K562 (cell line): ENCODE data around the gene L3MBTL3. TPM values are rescaled to one million over a fixed set of nuclear protein-coding genes. Genes with fewer than 3 reads are reported as not detected.

Experiments used
- ATF1 ChIP-seq, 2 experiments: fragments of 450-650 bp in 1 of 2; IDR thresholded peaks; 2 replicates each; pipeline ENCODE4 v1.6.1; 2016; ENCODE audit warnings: missing compliant biosample characterization in 1 of 2, missing genetic modification characterization in 1 of 2
- BCOR ChIP-seq: fragments of 450-650 bp; IDR thresholded peaks from 2 replicates; pipeline ENCODE4 v1.6.1; 2016
- CCAR2 ChIP-seq: fragments of 200-400 bp; formaldehyde crosslinking; IDR thresholded peaks from 2 replicates; pipeline ENCODE4 v1.6.1; 2017; ENCODE audit warnings: mild to moderate bottlenecking, low read depth, low read length
- CREM ChIP-seq: IDR thresholded peaks from 2 replicates; pipeline ENCODE4 v1.6.1; 2014; ENCODE audit warnings: antibody characterized with exemption, low read depth
- CTBP1 ChIP-seq: fragments of 450-650 bp; IDR thresholded peaks from 2 replicates; pipeline ENCODE4 v1.6.1; 2016; ENCODE audit warnings: borderline replicate concordance
- ETV5 ChIP-seq: sonication (generic); formaldehyde crosslinking; IDR thresholded peaks from 2 replicates; pipeline ENCODE4 v1.4.0; 2020; ENCODE audit warnings: low read depth, mild to moderate bottlenecking, missing genetic modification reagents
- FOXK1 ChIP-seq: sonication (generic); formaldehyde crosslinking; IDR thresholded peaks from 2 replicates; pipeline ENCODE4 v1.8.0; 2022; ENCODE audit warnings: missing genetic modification reagents, mild to moderate bottlenecking, borderline replicate concordance
- GTF3C2 ChIP-seq: IDR thresholded peaks from 3 replicates; pipeline ENCODE4 v1.6.1; 2011; ENCODE audit warnings: borderline replicate concordance, mild to moderate bottlenecking, moderate library complexity; ENCODE audit not compliant: insufficient read length; ENCODE audit errors: extremely low read depth
- HDGF ChIP-seq: fragments of 450-650 bp; IDR thresholded peaks from 2 replicates; pipeline ENCODE4 v1.6.1; 2016
- HNRNPLL ChIP-seq: fragments of 200-400 bp; formaldehyde crosslinking; IDR thresholded peaks from 2 replicates; pipeline ENCODE4 v1.6.1; 2017; ENCODE audit warnings: low read length, low read depth, mild to moderate bottlenecking; ENCODE audit not compliant: poor library complexity, severe bottlenecking
- KDM2B ChIP-seq: fragments of 250-450 bp; sonication (Bioruptor Pico); IDR thresholded peaks from 2 replicates; pipeline ENCODE4 v1.8.0; 2021; ENCODE audit warnings: mild to moderate bottlenecking, moderate library complexity
- L3MBTL2 ChIP-seq: fragments of 450-650 bp; IDR thresholded peaks from 2 replicates; pipeline ENCODE4 v1.6.1; 2016; ENCODE audit warnings: mild to moderate bottlenecking, moderate library complexity
- MCM3 ChIP-seq: fragments of 450-650 bp; IDR thresholded peaks from 2 replicates; pipeline ENCODE4 v1.6.1; 2016
- MTA2 ChIP-seq: fragments of 450-650 bp; IDR thresholded peaks from 2 replicates; pipeline ENCODE4 v1.6.1; 2016; ENCODE audit warnings: low read depth
- MXI1 ChIP-seq: IDR thresholded peaks from 2 replicates; pipeline ENCODE4 v1.6.1; 2011; ENCODE audit warnings: low read depth, mild to moderate bottlenecking, improper control_type of control experiment, low read length
- PHF8 ChIP-seq: fragments of 200-600 bp; sonication (generic); IDR thresholded peaks from 2 replicates; pipeline ENCODE4 v1.6.1; 2012; ENCODE audit warnings: mixed run types, mild to moderate bottlenecking, inconsistent platforms, low read length, moderate library complexity, borderline replicate concordance
- SMC3 ChIP-seq: conservative IDR thresholded peaks from 2 replicates; pipeline ENCODE4 v1.6.1; 2011; ENCODE audit warnings: low read depth, low read length, improper control_type of control experiment; ENCODE audit not compliant: insufficient read depth
- TRIM24 ChIP-seq, 2 experiments: fragments of 450-650 bp; IDR thresholded peaks; 2 replicates each; pipeline ENCODE4 v1.6.1; 2016
- ZNF398 ChIP-seq: fragments of 250-450 bp; sonication (Bioruptor Pico); IDR thresholded peaks from 2 replicates; pipeline ENCODE4 v1.8.0; 2021; ENCODE audit warnings: moderate library complexity, mild to moderate bottlenecking, inconsistent platforms
- polyA plus RNA-seq, 8 experiments: library from polyadenylated mRNA; depleted of rRNA in 4 of 8; stranded (reverse) in 5 of 8; unstranded in 3 of 8; fragments of >200 nt; fragmentation: Nextera tagmentation in 2 of 8; fragmentation: Illumina TruSeq in 1 of 8; extraction: Ambion mirVana in 2 of 8; extraction: Trizol in 1 of 8; gene quantifications; 2 replicates each; pipeline versions ENCODE4 v1.2.1 to v1.2.3, GENCODE V29; 2011 to 2014; ENCODE audit warnings: inconsistent platforms in 1 of 8, missing spikeins in 1 of 8
- total RNA-seq, 7 experiments: library from RNA; depleted of rRNA in 6 of 7; stranded (reverse); fragments of >200 nt in 6 of 7; fragmentation: Illumina TruSeq in 2 of 7; extraction: Trizol in 2 of 7; gene quantifications; 2 replicates each; pipeline versions ENCODE4 v1.2.1 to v1.2.3, GENCODE V29; 2011 to 2021; ENCODE audit warnings: low replicate concordance in 1 of 7
- TF ChIP-seq, protein P1 (sequence below): fragments of 250-450 bp; sonication (Bioruptor Pico); IDR thresholded peaks from 2 replicates; pipeline ENCODE4 v1.4.0; 2020
- TF ChIP-seq, protein P2 (sequence below): fragments of 250-450 bp; sonication (Bioruptor Pico); IDR thresholded peaks from 2 replicates; pipeline ENCODE4 v1.5.0; 2022; ENCODE audit warnings: mild to moderate bottlenecking

Gene L3MBTL3
- total and polyA plus RNA-seq, 9 of the 15 experiments (the other 6 are each of a cell fraction or from before 2014, with no cell fraction given): 0.83 to 6.9 (median 5.4) TPM

DNA sequence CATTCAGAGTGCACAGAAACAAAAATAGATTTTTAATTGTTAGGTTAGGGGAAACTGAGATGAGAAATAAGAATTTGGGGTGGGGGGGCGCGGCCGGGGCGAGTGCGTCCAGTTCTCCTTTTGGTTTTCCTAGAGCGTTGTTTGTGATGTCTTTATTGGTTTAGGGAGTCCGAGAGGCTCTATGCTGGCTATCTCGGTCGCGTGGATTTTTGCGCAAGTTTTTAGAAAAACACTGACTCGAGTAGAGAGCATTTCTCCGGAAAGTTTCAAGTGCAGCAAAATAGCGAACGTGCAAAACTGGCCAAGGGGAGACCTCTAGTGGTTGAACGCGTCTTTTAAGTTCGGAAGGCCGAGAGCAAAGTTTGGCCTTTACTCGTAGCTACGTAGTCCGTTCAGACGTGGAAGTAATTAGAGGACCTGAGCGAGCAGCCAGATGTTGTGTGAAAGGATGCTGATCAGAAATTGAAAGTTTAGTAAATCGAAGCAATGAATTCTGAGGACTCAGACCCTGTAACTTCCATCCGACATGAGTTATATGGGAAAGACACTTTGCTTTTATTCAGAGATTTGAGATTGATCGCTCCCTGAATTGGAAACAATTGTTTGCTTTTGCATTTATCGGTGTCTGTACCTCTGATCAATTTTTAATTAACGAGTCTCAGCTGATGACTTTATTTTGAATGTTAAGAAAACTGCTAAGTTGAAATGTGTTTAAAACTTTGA, 2.7 kb downstream of the L3MBTL3 start (continued):
- TF ChIP-seq ZNF398 (CRISPR knock-in tag) (no peak), HNRNPLL (peak; percentile 71), BCOR (no peak), CREM (peak; percentile 63; the same call in 1 of the 2 replicates), ATF1 (CRISPR knock-in tag; IDR thresholded peaks at IDR 0.05) (no peak), ATF1 (tag; IDR thresholded peaks at IDR 0.05) (peak; percentile 40), MTA2 (no peak), KDM2B (0 out of 2 replicates have a peak, but pooled peaks have one; percentile 3), MXI1 (no peak), GTF3C2 (no peak), SMC3 (peak; percentile 74), PHF8 (peak; percentile 0; the same call in 1 of the 2 replicates), HDGF (no peak), TRIM24 (IDR thresholded peaks at IDR 0.05) (no peak), CTBP1 (peak; percentile 19; the same call in 1 of the 2 replicates), L3MBTL2 (0 out of 2 replicates have a peak, but pooled peaks have one; percentile 25), FOXK1 (CRISPR knock-in tag) (no peak), MCM3 (no peak), CCAR2 (no peak), ETV5 (CRISPR knock-in tag) (no peak)
- TF ChIP-seq, protein P1, sequence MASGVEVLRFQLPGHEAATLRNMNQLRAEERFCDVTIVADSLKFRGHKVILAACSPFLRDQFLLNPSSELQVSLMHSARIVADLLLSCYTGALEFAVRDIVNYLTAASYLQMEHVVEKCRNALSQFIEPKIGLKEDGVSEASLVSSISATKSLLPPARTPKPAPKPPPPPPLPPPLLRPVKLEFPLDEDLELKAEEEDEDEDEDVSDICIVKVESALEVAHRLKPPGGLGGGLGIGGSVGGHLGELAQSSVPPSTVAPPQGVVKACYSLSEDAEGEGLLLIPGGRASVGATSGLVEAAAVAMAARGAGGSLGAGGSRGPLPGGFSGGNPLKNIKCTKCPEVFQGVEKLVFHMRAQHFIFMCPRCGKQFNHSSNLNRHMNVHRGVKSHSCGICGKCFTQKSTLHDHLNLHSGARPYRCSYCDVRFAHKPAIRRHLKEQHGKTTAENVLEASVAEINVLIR (CRISPR knock-in tag): no peak
- TF ChIP-seq, protein P2, sequence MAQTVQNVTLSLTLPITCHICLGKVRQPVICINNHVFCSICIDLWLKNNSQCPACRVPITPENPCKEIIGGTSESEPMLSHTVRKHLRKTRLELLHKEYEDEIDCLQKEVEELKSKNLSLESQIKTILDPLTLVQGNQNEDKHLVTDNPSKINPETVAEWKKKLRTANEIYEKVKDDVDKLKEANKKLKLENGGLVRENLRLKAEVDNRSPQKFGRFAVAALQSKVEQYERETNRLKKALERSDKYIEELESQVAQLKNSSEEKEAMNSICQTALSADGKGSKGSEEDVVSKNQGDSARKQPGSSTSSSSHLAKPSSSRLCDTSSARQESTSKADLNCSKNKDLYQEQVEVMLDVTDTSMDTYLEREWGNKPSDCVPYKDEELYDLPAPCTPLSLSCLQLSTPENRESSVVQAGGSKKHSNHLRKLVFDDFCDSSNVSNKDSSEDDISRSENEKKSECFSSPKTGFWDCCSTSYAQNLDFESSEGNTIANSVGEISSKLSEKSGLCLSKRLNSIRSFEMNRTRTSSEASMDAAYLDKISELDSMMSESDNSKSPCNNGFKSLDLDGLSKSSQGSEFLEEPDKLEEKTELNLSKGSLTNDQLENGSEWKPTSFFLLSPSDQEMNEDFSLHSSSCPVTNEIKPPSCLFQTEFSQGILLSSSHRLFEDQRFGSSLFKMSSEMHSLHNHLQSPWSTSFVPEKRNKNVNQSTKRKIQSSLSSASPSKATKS: no peak
